ENCODE measurements around the gene MCCC2.
"Not testable (repeated sequence)": the region's sequence is repeated elsewhere in the genome, so short reads cannot be mapped to it uniquely, and the experiment has no call there.

Gene MCCC2

DNA sequence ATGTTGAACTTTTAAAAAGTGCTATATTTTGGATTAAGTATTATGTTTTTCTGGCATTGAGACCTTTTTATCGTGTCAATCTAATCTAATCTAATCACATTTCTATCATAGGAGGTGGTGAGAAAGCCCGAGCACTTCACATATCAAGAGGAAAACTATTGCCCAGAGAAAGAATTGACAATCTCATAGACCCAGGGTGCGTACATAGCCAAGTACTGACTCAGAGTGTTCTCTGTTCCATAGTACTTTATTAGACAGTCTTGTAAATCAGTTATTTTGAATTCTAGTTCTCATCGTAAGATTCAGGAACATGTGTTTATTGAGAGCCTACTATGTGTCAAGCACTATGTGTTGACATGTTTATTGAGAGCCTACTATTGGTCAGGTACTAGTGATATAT is 9.0 kb downstream of the MCCC2 start:
- in situ Hi-C loops (cut with MboI; ENCODE audit: low sequenced_read_pairs): no loop called here

DNA sequence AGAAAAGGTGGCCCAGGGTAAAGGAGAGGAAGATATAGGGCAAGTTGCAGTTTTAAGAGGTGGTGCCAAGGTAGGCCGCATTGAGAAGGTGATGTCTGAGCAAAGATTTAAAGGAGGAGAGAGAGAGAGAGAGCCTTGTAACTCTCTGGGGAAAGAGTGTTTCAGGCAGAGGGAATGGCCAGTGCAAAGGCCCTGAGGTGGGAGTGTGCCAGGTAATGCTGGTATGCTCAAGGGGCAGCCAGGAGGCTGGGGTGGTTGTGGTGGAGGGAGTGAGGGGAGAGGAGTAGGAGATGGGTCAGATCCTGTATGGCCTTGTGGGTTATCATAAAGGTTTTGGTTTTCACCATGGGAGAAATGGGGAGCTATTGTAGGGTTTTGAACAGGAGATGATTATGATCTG is 9.9 kb downstream of the MCCC2 start:
- in situ Hi-C loops (cut with MboI; ENCODE audit: low sequenced_read_pairs): no loop called here

DNA sequence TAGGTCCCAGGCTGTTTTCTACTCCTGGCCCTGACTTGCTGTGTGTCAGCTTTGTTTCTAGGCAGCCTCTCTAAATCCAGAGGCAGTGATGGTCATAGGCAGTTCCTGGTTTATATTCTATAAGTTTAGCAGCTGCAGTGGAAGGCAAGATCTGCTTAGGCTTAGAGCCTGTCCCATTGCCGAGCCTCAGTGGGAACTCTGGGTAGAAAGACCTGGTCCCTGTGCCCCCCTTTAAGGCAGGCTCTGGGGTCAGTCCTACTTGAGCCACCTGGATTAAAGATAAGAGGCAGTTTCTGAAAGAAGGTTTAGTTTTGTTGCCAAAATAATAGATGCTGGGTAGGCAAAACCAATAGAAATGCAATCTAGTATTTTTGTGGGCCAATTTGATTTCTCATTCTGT is 13.6 kb downstream of the MCCC2 start:
- in situ Hi-C loops (cut with MboI; ENCODE audit: low sequenced_read_pairs): no loop called here

DNA sequence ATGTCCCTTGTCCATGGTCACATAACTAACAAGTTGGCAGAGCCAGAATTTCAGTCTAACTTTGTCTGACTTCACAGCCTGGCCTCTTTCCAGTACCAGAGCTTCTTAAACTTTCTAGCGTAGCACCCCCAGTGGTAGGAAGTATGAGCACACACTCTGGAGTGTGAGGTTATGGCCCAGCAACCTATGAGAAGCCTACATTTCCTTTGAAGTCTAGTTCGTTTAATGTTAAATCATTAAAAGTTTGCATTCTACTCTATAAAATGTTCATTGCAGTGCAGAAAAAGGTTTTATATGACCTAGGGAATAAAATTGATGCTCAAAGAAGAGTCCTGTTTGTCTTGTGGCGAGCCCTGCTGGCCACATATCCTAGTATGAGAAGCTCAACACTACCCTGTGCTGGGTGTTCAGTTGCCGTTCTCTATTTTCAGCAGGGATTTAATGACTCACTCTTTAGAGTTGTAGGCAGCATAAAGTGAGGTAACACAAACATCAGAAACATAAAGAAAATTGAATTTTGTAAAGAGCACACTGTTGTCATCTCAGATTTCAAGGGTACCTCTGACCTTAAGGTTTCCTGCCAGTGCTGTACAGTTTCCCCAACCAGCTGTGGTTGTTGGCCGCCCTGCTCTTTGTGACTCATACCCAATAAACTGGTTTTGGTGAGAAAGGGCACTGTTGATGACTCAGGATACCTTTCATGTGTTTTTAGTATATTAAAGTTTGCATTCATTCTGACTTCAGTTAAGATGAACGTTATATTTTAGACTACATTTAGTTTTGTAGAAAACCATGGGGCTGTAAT is 14.3 kb downstream of the MCCC2 start:
- in situ Hi-C loops (cut with MboI; ENCODE audit: low sequenced_read_pairs): no loop called here

DNA sequence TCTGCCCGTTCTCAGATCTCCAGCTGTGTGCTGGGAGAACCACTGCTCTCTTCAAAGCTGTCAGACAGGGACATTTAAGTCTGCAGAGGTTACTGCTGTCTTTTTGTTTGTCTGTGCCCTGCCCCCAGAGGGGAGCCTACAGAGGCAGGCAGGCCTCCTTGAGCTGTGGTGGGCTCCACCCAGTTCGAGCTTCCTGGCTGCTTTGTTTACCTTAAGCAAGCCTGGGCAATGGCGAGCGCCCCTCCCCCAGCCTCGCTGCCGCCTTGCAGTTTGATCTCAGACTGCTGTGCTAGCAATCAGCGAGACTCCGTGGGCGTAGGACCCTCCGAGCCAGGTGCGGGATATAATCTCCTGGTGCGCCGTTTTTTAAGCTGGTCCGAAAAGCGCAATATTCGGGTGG is 22.8 kb downstream of the MCCC2 start:
- in situ Hi-C loops (cut with MboI; ENCODE audit: low sequenced_read_pairs): not testable (repeated sequence)

DNA sequence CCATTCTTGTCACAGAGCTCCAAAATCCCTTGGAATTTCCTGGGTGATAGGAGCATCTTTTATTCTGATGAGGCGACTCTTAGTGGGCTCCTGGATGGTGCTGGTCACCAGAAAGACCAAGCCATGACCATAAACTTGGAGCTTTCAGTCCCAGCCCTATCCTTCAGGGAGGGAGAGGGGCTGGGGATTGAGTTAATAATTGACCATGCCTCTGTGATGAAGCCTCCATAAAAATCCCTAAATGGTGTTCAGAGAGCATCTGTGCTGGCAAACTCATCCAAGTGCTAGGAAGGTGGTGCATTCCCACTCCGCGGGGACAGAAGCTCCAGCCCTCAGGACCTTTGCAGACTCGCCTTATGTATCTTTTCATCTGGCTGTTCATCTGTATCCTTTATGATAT is 28.7 kb downstream of the MCCC2 start:
- in situ Hi-C loops (cut with MboI; ENCODE audit: low sequenced_read_pairs): no loop called here

DNA sequence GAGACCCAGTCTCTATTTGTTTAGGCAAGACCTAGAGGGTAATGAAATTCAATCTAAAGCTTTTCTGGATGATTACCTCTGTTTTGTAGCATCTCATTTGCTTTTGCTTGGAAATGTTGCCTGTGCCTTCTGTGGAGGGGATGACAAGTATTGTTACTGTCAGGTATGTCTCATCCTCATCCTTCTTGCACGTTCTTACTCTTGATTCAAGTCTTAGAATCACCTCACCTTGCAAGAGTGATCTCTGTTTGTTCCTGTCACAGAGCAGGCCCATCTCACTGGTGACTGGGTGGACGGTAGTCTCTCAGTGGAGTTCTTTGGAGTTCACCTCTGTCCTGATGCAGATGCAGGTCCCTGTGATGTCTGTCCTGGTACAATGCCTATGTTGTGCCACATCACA is 33.5 kb downstream of the MCCC2 start:
- in situ Hi-C loops (cut with MboI; ENCODE audit: low sequenced_read_pairs): no loop called here

- in situ Hi-C loops (cut with MboI; ENCODE audit: low sequenced_read_pairs): no loop called here
These were observed 34.1 kb downstream of the MCCC2 start for GRCh38 chr5:71621268-71621667.

- in situ Hi-C loops (cut with MboI; ENCODE audit: low sequenced_read_pairs): no loop called here
These were observed 34.6 kb downstream of the MCCC2 start for GRCh38 chr5:71621741-71622140.

GRCh38 chr5:71623221-71623794 is 36.2 kb downstream of the MCCC2 start:
- in situ Hi-C loops (cut with MboI; ENCODE audit: low sequenced_read_pairs): no loop called here

DNA sequence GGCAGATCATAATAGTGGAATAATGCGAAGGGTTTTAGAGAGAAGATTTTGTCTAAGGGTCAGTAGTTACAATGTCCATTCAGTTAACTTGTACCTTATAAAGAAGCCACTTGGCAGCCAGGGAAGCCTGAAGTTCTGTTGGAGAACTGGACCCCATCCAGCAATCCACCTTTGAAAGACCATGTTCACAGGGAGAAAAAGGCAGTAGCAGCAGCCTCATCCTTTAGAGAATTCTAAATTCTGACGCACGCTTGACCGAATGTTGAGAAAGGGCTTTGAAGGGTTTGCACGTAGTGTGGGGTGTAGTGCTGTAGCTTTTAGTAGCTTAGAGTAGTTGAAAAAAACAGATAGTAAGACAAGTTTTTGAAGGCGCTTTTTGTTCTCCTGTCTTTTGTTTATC is 42.8 kb downstream of the MCCC2 start:
- in situ Hi-C loops (cut with MboI; ENCODE audit: low sequenced_read_pairs): no loop called here

GRCh38 chr5:71631070-71631469 is 43.9 kb downstream of the MCCC2 start:
- in situ Hi-C loops (cut with MboI; ENCODE audit: low sequenced_read_pairs): no loop called here

- in situ Hi-C loops (cut with MboI; ENCODE audit: low sequenced_read_pairs): no loop called here
These were observed 45.0 kb downstream of the MCCC2 start for GRCh38 chr5:71632168-71632567.

DNA sequence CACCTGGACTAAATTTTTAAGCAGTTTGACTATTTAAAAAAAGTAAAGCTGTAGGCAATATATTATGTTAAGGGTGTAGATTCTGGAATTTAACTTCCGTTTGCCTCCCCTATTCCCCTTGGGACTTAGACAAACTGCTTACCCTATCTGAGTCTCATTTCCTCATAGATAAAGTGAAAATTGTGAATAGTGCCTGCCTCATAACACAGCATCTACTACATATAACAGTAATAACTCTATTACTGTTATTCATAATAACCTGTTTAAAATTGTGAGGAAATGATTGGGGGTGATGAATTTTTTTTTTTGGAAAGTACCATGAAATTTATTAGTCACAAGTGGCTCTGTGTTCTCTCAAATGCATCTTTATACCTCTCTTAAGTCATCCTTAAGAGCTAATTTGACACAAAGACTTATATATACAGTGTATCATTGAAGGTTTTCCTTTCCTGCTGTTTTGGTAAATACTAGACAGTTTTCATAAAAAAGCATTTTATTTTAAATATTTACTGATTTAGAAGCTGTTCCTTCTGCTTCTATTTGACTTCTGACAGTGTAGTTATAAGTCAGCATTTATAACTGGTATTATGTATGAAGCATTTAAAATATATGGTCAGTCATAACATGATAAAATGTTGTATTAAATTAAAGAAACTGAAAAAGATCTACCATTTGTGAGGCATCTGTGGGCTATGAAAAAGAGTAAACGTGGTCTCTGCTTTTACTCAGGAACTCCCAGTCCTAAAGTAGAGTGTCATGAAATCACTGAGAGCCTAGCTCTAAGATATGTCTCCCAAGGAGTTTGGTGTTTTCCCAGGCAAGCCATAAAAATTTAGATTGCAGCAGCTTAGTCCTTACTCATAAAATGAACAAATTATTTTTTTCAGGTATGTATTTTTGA is 46.4 kb downstream of the MCCC2 start:
- in situ Hi-C loops (cut with MboI; ENCODE audit: low sequenced_read_pairs): no loop called here

- in situ Hi-C loops (cut with MboI; ENCODE audit: low sequenced_read_pairs): no loop called here
These were observed 50.0 kb downstream of the MCCC2 start for GRCh38 chr5:71637133-71637532.

DNA sequence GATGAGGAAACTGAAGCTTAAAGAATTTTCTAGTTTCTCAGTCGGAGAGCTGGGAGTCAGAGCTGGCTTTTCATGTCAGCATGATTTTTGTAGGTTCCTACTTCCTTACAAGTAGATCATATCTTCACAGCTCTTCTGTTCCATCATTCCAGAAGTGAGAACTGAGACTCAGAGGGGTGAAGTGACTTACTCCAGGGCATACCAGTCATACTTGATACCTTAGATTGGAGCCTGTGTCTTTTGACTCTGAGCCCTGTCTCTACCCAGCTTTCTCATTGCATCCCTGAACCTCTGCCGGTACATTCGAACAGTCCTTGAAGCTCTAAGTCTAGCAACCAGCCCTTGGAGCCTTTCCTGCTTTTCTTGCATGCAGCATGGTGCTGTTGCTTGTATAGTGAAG is 53.3 kb downstream of the MCCC2 start:
- in situ Hi-C loops (cut with MboI; ENCODE audit: low sequenced_read_pairs): no loop called here

GRCh38 chr5:71645030-71645429 is 57.9 kb downstream of the MCCC2 start:
- in situ Hi-C loops (cut with MboI; ENCODE audit: low sequenced_read_pairs): no loop called here

DNA sequence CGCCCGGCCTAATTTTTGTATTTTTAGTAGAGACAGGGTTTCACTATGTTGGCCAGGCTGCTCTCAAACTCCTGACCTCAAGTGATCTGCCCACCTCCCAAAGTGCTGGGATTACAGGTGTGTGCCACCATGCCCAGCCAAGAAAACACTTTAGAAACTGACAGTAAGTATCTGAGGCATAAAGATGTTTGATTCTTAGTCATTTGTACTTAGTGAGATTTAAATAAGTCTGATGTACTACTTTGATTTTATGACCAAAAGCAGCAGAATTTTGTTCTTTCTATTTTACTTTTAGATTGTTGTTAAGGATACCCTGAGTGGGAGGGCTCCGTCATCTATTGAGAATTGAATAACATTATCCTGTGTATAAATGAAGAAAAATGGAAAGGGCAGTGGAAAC is 63.8 kb downstream of the MCCC2 start:
- in situ Hi-C loops (cut with MboI; ENCODE audit: low sequenced_read_pairs): not testable (repeated sequence)

DNA sequence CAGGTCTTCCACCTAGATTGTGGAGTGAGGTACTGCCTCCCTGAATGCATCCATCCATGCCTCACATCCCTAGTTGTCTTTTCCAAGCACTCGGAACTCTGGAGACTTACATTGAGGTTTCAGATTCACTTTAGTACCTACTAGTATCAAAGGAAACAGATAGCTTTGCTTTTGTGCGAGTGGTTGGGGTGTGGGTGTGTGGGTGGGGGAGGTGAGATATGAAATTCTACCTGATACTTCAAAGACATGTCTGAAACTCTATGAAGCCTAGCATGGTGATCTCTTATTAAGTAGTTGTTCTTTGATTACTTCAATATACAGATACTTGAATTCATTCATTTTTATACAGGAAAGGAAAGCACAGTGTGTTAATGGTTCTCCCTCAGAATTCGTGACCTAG is 64.4 kb downstream of the MCCC2 start:
- in situ Hi-C loops (cut with MboI; ENCODE audit: low sequenced_read_pairs): no loop called here

- in situ Hi-C loops (cut with MboI; ENCODE audit: low sequenced_read_pairs): no loop called here
These were observed 65.2 kb downstream of the MCCC2 start for GRCh38 chr5:71652349-71652748.

DNA sequence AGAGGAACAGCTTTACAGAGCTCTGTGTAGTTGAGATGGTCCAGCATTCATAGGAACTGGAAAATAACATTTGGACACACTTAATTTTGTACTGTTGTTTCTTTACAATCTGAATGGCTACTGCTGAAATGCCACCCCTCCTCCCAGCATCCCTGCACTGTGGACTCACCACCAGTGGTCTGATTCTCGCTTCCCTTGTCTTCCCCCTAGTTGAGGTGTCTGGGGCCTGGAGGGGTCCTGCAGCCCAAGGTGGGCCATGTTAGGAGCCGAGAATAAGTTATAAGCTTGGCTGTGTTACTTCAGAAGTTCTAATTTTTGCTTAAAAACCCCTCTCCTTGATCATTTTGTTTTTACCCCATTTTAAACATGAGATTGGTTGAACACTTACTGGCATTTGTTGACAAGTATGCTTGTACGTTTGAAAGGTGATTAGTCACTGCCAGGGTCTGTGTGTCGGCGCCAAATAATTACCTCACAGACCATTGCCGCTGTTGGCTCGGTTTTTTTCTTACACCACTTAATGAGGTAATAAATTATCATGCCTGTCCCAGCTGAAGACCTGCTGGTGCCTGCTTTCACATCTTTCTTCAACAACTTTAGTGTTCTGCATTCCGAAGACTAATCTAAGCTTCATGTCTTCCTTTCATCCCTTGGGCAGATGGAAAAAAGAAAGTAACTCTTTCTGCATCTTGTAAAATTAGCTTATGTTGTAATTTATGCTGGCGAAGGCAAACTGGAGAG is 65.8 kb downstream of the MCCC2 start:
- in situ Hi-C loops (cut with MboI; ENCODE audit: low sequenced_read_pairs): no loop called here

All from hTERT RPE-1 (cell line).